PC-9 (cell line): Measurements from ENCODE around the gene NADK. TPM values are rescaled to one million over a fixed set of nuclear protein-coding genes. Genes with fewer than 3 reads are reported as not detected.

Experiments
- BruUV-seq: library from RNA; stranded (reverse); fragments of 400-500 nt; replicated peaks from 2 replicates; lab custom pipeline; 2021; lab: Mats Ljungman, UMichigan
- CTCF ChIA-PET: fragments of 300-600 bp; sonication (Branson Sonifier 250); formaldehyde crosslinking; loops from one replicate; lab custom pipeline; 2022; ENCODE audit warnings: antibody characterized with exemption; lab: Charles Lee
- POLR2A ChIA-PET: fragments of 300-600 bp; sonication (Branson Sonifier 250); formaldehyde crosslinking; loops from one replicate; lab custom pipeline; 2022; ENCODE audit warnings: antibody characterized with exemption; ENCODE audit not compliant: unreplicated experiment; lab: Charles Lee
- DNase-seq, 2 experiments: peaks; one replicate each; pipeline versions ENCODE4 v3.0.0 to v3.0.0-alpha.2; 2015 to 2022; ENCODE audit warnings: mixed read lengths in 1 of 2
- H2AFZ ChIP-seq: fragments of 200-600 bp; sonication (generic); 2 replicates; pipeline ENCODE4 v1.8.1; 2017; ENCODE audit warnings: antibody characterized with exemption
- H3F3A ChIP-seq: fragments of 200-600 bp; sonication (generic); 2 replicates; pipeline ENCODE4 v1.8.1; 2017; ENCODE audit warnings: antibody characterized with exemption, mild to moderate bottlenecking, low read depth; ENCODE audit not compliant: insufficient read depth
- H3K27ac ChIP-seq: fragments of 200-600 bp; sonication (generic); 2 replicates; pipeline ENCODE4 v1.6.1; 2016; ENCODE audit warnings: mixed run types
- H3K27me3 ChIP-seq: fragments of 200-600 bp; sonication (generic); 2 replicates; pipeline ENCODE4 v1.6.1; 2016; ENCODE audit warnings: low read depth, mixed run types; ENCODE audit not compliant: insufficient read depth
- H3K36me3 ChIP-seq: fragments of 200-600 bp; sonication (generic); 2 replicates; pipeline ENCODE4 v1.6.1; 2016; ENCODE audit warnings: low read depth, mixed run types
- H3K4me1 ChIP-seq: fragments of 200-600 bp; sonication (generic); replicated peaks from 2 replicates; pipeline ENCODE4 v1.6.1; 2016; ENCODE audit warnings: mixed run types; ENCODE audit not compliant: insufficient read depth
- H3K4me2 ChIP-seq: fragments of 200-600 bp; sonication (generic); 2 replicates; pipeline ENCODE4 v1.6.1; 2017; ENCODE audit warnings: mixed run types
- H3K4me3 ChIP-seq: fragments of 200-600 bp; sonication (generic); 2 replicates; pipeline ENCODE4 v1.6.1; 2016; ENCODE audit warnings: mixed run types
- H3K79me2 ChIP-seq: fragments of 200-600 bp; sonication (generic); 2 replicates; pipeline ENCODE4 v1.6.1; 2017; ENCODE audit warnings: low read depth, mixed run types
- H3K9me2 ChIP-seq: fragments of 200-600 bp; sonication (generic); 2 replicates; pipeline ENCODE4 v1.8.1; 2017; ENCODE audit warnings: mild to moderate bottlenecking; ENCODE audit not compliant: insufficient read depth
- H3K9me3 ChIP-seq: fragments of 200-600 bp; sonication (generic); 2 replicates; pipeline ENCODE4 v1.8.1; 2016; ENCODE audit warnings: low read depth; ENCODE audit not compliant: insufficient read depth
- H4K20me1 ChIP-seq: fragments of 200-600 bp; sonication (generic); 2 replicates; pipeline ENCODE4 v1.8.1; 2017; ENCODE audit not compliant: insufficient read depth
- CTCF ChIP-seq: fragments of 200-600 bp; sonication (generic); conservative IDR thresholded peaks from 2 replicates; pipeline ENCODE4 v1.6.1; 2017; ENCODE audit warnings: mixed run types, antibody characterized with exemption, mild to moderate bottlenecking, moderate library complexity
- EZH2 ChIP-seq: fragments of 200-600 bp; sonication (generic); IDR thresholded peaks from 2 replicates; pipeline ENCODE4 v1.8.0; 2017; ENCODE audit warnings: antibody characterized with exemption, low read depth
- intact Hi-C: fragments of 100-400 bp; cut with micrococcal nuclease; formaldehyde crosslinking; loops from one replicate; pipeline ENCODE4 v1.10.0; 2022; ENCODE audit not compliant: unreplicated experiment
- total RNA-seq: library from RNA; stranded (reverse); gene quantifications from 2 replicates; pipeline ENCODE4 v1.2.3, GENCODE V29; 2021

Gene NADK
- total RNA-seq, 1 experiment from 2014 or later, result 105 TPM

- Histone ChIP-seq H2AFZ (no peak overlapping the region), H3K9me3 (no peaks in the 10 kb centered on the region), H3F3A (peaks cover 57% of the 10 kb centered on the region), H3K4me1 (peaks cover 69% of the 10 kb centered on the region), H3K36me3 (no peaks in the 10 kb centered on the region), H3K79me2 (peaks cover 31% of the 10 kb centered on the region), H3K27ac (peak overlapping the region; percentile 87), H3K27me3 (no peaks in the 10 kb centered on the region), H3K9me2 (no peaks in the 10 kb centered on the region), H3K4me2 (peak overlapping the region; percentile 87), H3K4me3 (peak overlapping the region; percentile 93; the same call in 1 of the 2 replicates), H4K20me1 (peaks cover 23% of the 10 kb centered on the region)
- ChIA-PET POLR2A (interaction anchor here (0.6 to 1.1 kb wide), 3 partner anchors 21 to 455 kb away, joined by 3 to 6 read pairs (median 5); no protein-coding TSS in a partner anchor), CTCF (interaction anchor here (0.6 kb wide), 1 partner anchor 204 kb away, joined by 3 read pairs; no protein-coding TSS in a partner anchor)
- intact Hi-C loops, result loop anchor here (1.0 to 5.0 kb wide), 3 partner anchors 17 to 127 kb away; partner anchors contain the start of gene GNB1
- TF ChIP-seq EZH2 (no peak), CTCF (no peak)
- BruUV-seq, result no TSS peak
- DNase-seq, result peak; percentile 60 to 69
Measured at GRCh38 chr1:1779691-1780597, 1.7 kb upstream of the NADK start.

GRCh38 chr1:1779320-1779675 lies 1.0 kb upstream of the NADK start:
- intact Hi-C loops, result no loop called here
- peak overlapping the region; percentile 71 for H2AFZ ChIP-seq
- H3K27me3 ChIP-seq, result no peaks in the 10 kb centered on the region

More at GRCh38 chr1:1779320-1779675, 1.0 kb upstream of the NADK start:
- H3K9me2 ChIP-seq, result no peaks in the 10 kb centered on the region
- ChIA-PET CTCF (no interaction called here), POLR2A (no interaction called here)
- peaks cover 69% of the 10 kb centered on the region for H3K4me1 ChIP-seq
- H3K79me2 ChIP-seq, result peaks cover 37% of the 10 kb centered on the region
- TF ChIP-seq CTCF, result no peak
- peak overlapping the region; percentile 93 for H3K4me3 ChIP-seq
- peak overlapping the region; percentile 87 for H3K4me2 ChIP-seq
- peak overlapping the region; percentile 87 for H3K27ac ChIP-seq
- H4K20me1 ChIP-seq, result peaks cover 29% of the 10 kb centered on the region
- no peak for DNase-seq
- no TSS peak for BruUV-seq
- no peaks in the 10 kb centered on the region for H3K36me3 ChIP-seq
- H3K9me3 ChIP-seq, result no peaks in the 10 kb centered on the region
- H3F3A ChIP-seq, result peaks cover 53% of the 10 kb centered on the region
